K562 (cell line): ENCODE data around the gene NEURL2. TPM values are rescaled to one million over a fixed set of nuclear protein-coding genes. Genes with fewer than 3 reads are reported as not detected.
A peak's percentile ranks its signal among the peaks of the same experiment; 100 is the strongest.

Source experiments
- ATAC-seq: fragments of 200-7000 bp; cut with Tn5 transposase; 3 replicates; pipeline ENCODE4 v1.9.1; 2020; ENCODE audit warnings: moderate library complexity
- BruUV-seq: library from RNA; stranded (reverse); fragments of 400-500 nt; replicated peaks from 2 replicates; lab custom pipeline; 2021; lab: Mats Ljungman, UMichigan
- CTCF ChIA-PET: fragments of 300-600 bp; formaldehyde crosslinking; extraction: SDS; loops from one replicate; lab custom pipeline; 2021; ENCODE audit warnings: low intra/inter-chr PET ratio; lab: Yijun Ruan, JAX
- POLR2A ChIA-PET: fragments of 300-600, 350-650 bp; sonication (Branson Sonifier 250); formaldehyde crosslinking; extraction: SDS; loops from one replicate; lab custom pipeline; 2021; ENCODE audit warnings: antibody characterized with exemption, inconsistent platforms; lab: Yijun Ruan, JAX
- DNase-seq, 4 experiments: peaks; one replicate each; pipeline versions ENCODE4 v3.0.0 to v3.0.0-alpha.2; 2011 to 2018; ENCODE audit warnings: low spot score in 3 of 4, mixed read lengths in 3 of 4; ENCODE audit errors: extremely low read depth in 1 of 4
- FAIRE-seq: peaks from 2 replicates; lab custom pipeline; 2011; peaks lifted over from hg19 to GRCh38; lab: Jason Lieb, UNC
- H2AFZ ChIP-seq: 2 replicates; pipeline ENCODE4 v1.6.0; 2011; ENCODE audit warnings: low read depth, low read length, control low read depth, inconsistent platforms
- H3K27ac ChIP-seq: fragments of 200-600 bp; 3 replicates; pipeline ENCODE4 v1.8.0; 2011; ENCODE audit warnings: low read depth, mild to moderate bottlenecking, control low read depth, inconsistent platforms, low read length, moderate library complexity, mixed read lengths; ENCODE audit errors: extremely low read depth
- H3K27me3 ChIP-seq, 2 experiments: fragments of 300-600 bp in 1 of 2; 2 replicates in 1 of 2; 3 replicates in 1 of 2; pipeline versions ENCODE4 v1.6.0 to v1.8.0; 2011; ENCODE audit warnings: inconsistent platforms in 2 of 2, low read length in 2 of 2, mild to moderate bottlenecking in 1 of 2, mixed read lengths in 1 of 2, moderate library complexity in 1 of 2; ENCODE audit not compliant: control insufficient read depth in 2 of 2, insufficient read depth in 2 of 2
- H3K36me3 ChIP-seq: fragments of 300-600 bp; 3 replicates; pipeline ENCODE4 v1.8.0; 2011; ENCODE audit warnings: mild to moderate bottlenecking, low read length, inconsistent platforms; ENCODE audit not compliant: control insufficient read depth, insufficient read depth
- H3K4me1 ChIP-seq, 2 experiments: fragments of 200-600 bp in 1 of 2; replicated peaks in 1 of 2; 2 replicates in 1 of 2; 3 replicates in 1 of 2; pipeline versions ENCODE4 v1.5.1 to v1.8.0; 2011; ENCODE audit warnings: inconsistent platforms in 2 of 2, low read length in 2 of 2, mild to moderate bottlenecking in 1 of 2, mixed read lengths in 1 of 2, moderate library complexity in 1 of 2; ENCODE audit not compliant: control insufficient read depth in 2 of 2, insufficient read depth in 2 of 2
- H3K4me2 ChIP-seq: 2 replicates; pipeline ENCODE4 v1.6.1; 2011; ENCODE audit warnings: low read length, control low read depth, inconsistent platforms, mixed read lengths; ENCODE audit not compliant: insufficient read depth
- H3K4me3 ChIP-seq: fragments of 200-600 bp; sonication (generic), shearing (Covaris generic); 2 replicates; pipeline ENCODE4 v1.5.1; 2016; ENCODE audit warnings: control low read depth, inconsistent platforms
- H3K79me2 ChIP-seq: fragments of 200-600 bp; 3 replicates; pipeline ENCODE4 v1.8.0; 2011; ENCODE audit warnings: low read length, inconsistent platforms; ENCODE audit not compliant: control insufficient read depth, insufficient read depth
- H3K9ac ChIP-seq, 2 experiments: 2 replicates each; pipeline versions ENCODE4 v1.6.0 to v1.6.1; 2011; ENCODE audit warnings: low read depth in 2 of 2, low read length in 2 of 2, control low read depth in 1 of 2, inconsistent platforms in 1 of 2, mild to moderate bottlenecking in 1 of 2, mixed read lengths in 1 of 2; ENCODE audit not compliant: insufficient read depth in 1 of 2
- H3K9me1 ChIP-seq: one replicate; pipeline ENCODE4 v1.6.0; 2011; ENCODE audit warnings: inconsistent platforms, mild to moderate bottlenecking, low read length, moderate library complexity; ENCODE audit not compliant: control insufficient read depth, insufficient read depth
- H3K9me3 ChIP-seq: replicated peaks from 2 replicates; pipeline ENCODE4 v1.5.1; 2011; ENCODE audit warnings: low read depth, low read length, inconsistent platforms; ENCODE audit not compliant: control insufficient read depth, insufficient read depth
- H4K20me1 ChIP-seq: replicated peaks from 2 replicates; pipeline ENCODE4 v1.6.1; 2011; ENCODE audit warnings: low read length, inconsistent platforms, mixed read lengths; ENCODE audit not compliant: control insufficient read depth, insufficient read depth
- ARID3B ChIP-seq: fragments of 250-450 bp; sonication (Bioruptor Pico); IDR thresholded peaks from 2 replicates; pipeline ENCODE4 v1.4.0; 2020; ENCODE audit warnings: borderline replicate concordance
- ETV1 ChIP-seq: fragments of 450-650 bp; conservative IDR thresholded peaks from 2 replicates; pipeline ENCODE4 v1.6.1; 2016; ENCODE audit warnings: missing genetic modification characterization, control low read depth, low read depth, missing compliant biosample characterization
- GATA2 ChIP-seq: sonication (generic); formaldehyde crosslinking; IDR thresholded peaks from 2 replicates; pipeline ENCODE4 v1.4.0; 2020; ENCODE audit warnings: mild to moderate bottlenecking, missing genetic modification reagents
- HMGXB4 ChIP-seq: sonication (generic); formaldehyde crosslinking; IDR thresholded peaks from 2 replicates; pipeline ENCODE4 v1.8.1; 2023; ENCODE audit warnings: mild to moderate bottlenecking, missing genetic modification reagents
- MEF2D ChIP-seq: conservative IDR thresholded peaks from 2 replicates; pipeline ENCODE4 v1.6.1; 2016; ENCODE audit warnings: low read depth, missing genetic modification characterization, missing compliant biosample characterization
- RBBP5 ChIP-seq: fragments of 200-600 bp; sonication (generic); IDR thresholded peaks from 2 replicates; pipeline ENCODE4 v1.6.1; 2012; ENCODE audit warnings: borderline replicate concordance, mild to moderate bottlenecking, low read length, control low read depth, inconsistent platforms; ENCODE audit not compliant: insufficient read depth, poor library complexity, severe bottlenecking
- RBM34 ChIP-seq: fragments of 200-400 bp; formaldehyde crosslinking; IDR thresholded peaks from 2 replicates; pipeline ENCODE4 v1.6.1; 2018; ENCODE audit warnings: low read length, borderline replicate concordance; ENCODE audit not compliant: insufficient read depth
- RFX7 ChIP-seq: fragments of 250-450 bp; sonication (Bioruptor Pico); IDR thresholded peaks from 2 replicates; pipeline ENCODE4 v1.5.1; 2021; ENCODE audit warnings: mild to moderate bottlenecking
- SAFB2 ChIP-seq: fragments of 200-400 bp; formaldehyde crosslinking; IDR thresholded peaks from 2 replicates; pipeline ENCODE4 v1.6.1; 2018; ENCODE audit warnings: borderline replicate concordance, low read length, low read depth, moderate library complexity; ENCODE audit not compliant: severe bottlenecking
- TBL1XR1 ChIP-seq, 2 experiments: IDR thresholded peaks; 2 replicates each; pipeline ENCODE4 v1.6.1; 2012; ENCODE audit warnings: improper control_type of control experiment in 2 of 2, low read length in 2 of 2, mild to moderate bottlenecking in 1 of 2
- TCF15 ChIP-seq: fragments of 250-450 bp; sonication (Bioruptor Pico); IDR thresholded peaks from 2 replicates; pipeline ENCODE4 v1.8.0; 2022; ENCODE audit warnings: moderate library complexity, mild to moderate bottlenecking, inconsistent platforms
- ZHX1 ChIP-seq: fragments of 150-350 bp; conservative IDR thresholded peaks from 2 replicates; pipeline ENCODE4 v1.6.1; 2014; ENCODE audit warnings: low read length
- ZNF274 ChIP-seq: IDR thresholded peaks from 2 replicates; pipeline ENCODE4 v1.6.1; 2011; ENCODE audit warnings: low read depth, mild to moderate bottlenecking, low read length, moderate library complexity, borderline replicate concordance
- ZNF780A ChIP-seq: fragments of 250-450 bp; sonication (Bioruptor Pico); IDR thresholded peaks from 2 replicates; pipeline ENCODE4 v1.5.0; 2021; ENCODE audit warnings: mild to moderate bottlenecking
- WGBS: fragments of 100-300 bp; shearing (Covaris generic); methylation state at CpG from one replicate; pipeline ENCODE4 v1.1.6; 2016; ENCODE audit warnings: low coverage, mixed read lengths; ENCODE audit not compliant: insufficient coverage; ENCODE audit errors: missing lambda C conversion rate; 5-methylcytosine and 5-hydroxymethylcytosine counted together
- in situ Hi-C: fragments of 300-500 bp; cut with MboI; formaldehyde crosslinking; loops from 4 replicates; pipeline ENCODE4 v1.15.0; 2018; ENCODE audit warnings: inconsistent platforms, mixed read lengths
- intact Hi-C: fragments of 100-400 bp; cut with micrococcal nuclease; formaldehyde crosslinking; loops from 2 replicates; pipeline ENCODE4 v1.14.2; 2022
- polyA plus RNA-seq, 8 experiments: library from polyadenylated mRNA; depleted of rRNA in 4 of 8; stranded (reverse) in 5 of 8; unstranded in 3 of 8; fragments of >200 nt; fragmentation: Nextera tagmentation in 2 of 8; fragmentation: Illumina TruSeq in 1 of 8; extraction: Ambion mirVana in 2 of 8; extraction: Trizol in 1 of 8; gene quantifications; 2 replicates each; pipeline versions ENCODE4 v1.2.1 to v1.2.3, GENCODE V29; 2011 to 2014; ENCODE audit warnings: inconsistent platforms in 1 of 8, missing spikeins in 1 of 8
- total RNA-seq, 7 experiments: library from RNA; depleted of rRNA in 6 of 7; stranded (reverse); fragments of >200 nt in 6 of 7; fragmentation: Illumina TruSeq in 2 of 7; extraction: Trizol in 2 of 7; gene quantifications; 2 replicates each; pipeline versions ENCODE4 v1.2.1 to v1.2.3, GENCODE V29; 2011 to 2021; ENCODE audit warnings: low replicate concordance in 1 of 7

The NEURL2 gene
- total and polyA plus RNA-seq, 9 of the 15 experiments (the other 6 are each of a cell fraction or from before 2014, with no cell fraction given) = 0.22 to 1.9 (median 0.50) TPM; not detected in 1

GRCh38 chr20:45887346-45887715 lies 3.7 kb downstream of the NEURL2 start, which contains the start of gene SPATA25:
SPATA25 (minus strand) TSS chr20:45887622; CDS start chr20:45887590, 32 bp downstream.
- ATAC-seq = no peak
- Histone ChIP-seq H3K27ac (no peak within 1 kb of the TSS), H2AFZ (no peak within 1 kb of the TSS), H3K4me3 (no peak within 1 kb of the TSS), H3K9ac (peak within 1 kb of the TSS in 1 of 2 experiments; percentile 59; a peak in 1 of 4 replicates), H3K9me1 (peaks cover 4% of the 10 kb centered on the region), H4K20me1 (no peaks in the 10 kb centered on the region), H3K4me1 (peaks cover 24 to 50% of the 10 kb centered on the region in 2 experiments), H3K4me2 (no peak within 1 kb of the TSS), H3K79me2 (peaks cover 25% of the 10 kb centered on the region), H3K27me3 (no peaks in the 10 kb centered on the region), H3K36me3 (peaks cover 34% of the 10 kb centered on the region; the same call in 2 of the 3 replicates), H3K9me3 (no peaks in the 10 kb centered on the region)
- FAIRE-seq = no peak
- ChIA-PET POLR2A (interaction anchor here (1.0 kb wide), 1 partner anchor 33 kb away, joined by 3 read pairs; no protein-coding TSS in a partner anchor), CTCF (interaction anchor here (0.7 kb wide), 1 partner anchor 63 kb away, joined by 3 read pairs; no protein-coding TSS in a partner anchor)
- intact Hi-C loops (loop anchor here (5.0 to 10.0 kb wide), 2 partner anchors 53 to 90 kb away; partner anchors contain the start of gene SNX21), in situ Hi-C loops (no loop called here)
- DNase-seq = no peak
- no TSS peak for BruUV-seq
- 77% methylated on average over 8 of the region's 8 CpGs for WGBS
- TF ChIP-seq HMGXB4 (CRISPR knock-in tag) (no peak), TBL1XR1 (IDR thresholded peaks at IDR 0.05; ENCODE audit: low read length in 2 of 2) (no peak), SAFB2 (no peak), ETV1 (tag) (no peak), ZNF780A (CRISPR knock-in tag) (no peak), GATA2 (no peak), ZHX1 (no peak), ZNF274 (no peak), MEF2D (no peak), RBM34 (no peak), RFX7 (no peak), TCF15 (CRISPR knock-in tag) (no peak), ARID3B (CRISPR knock-in tag) (no peak), RBBP5 (no peak)
